SKM-1 (cell line): ENCODE results near the gene PEAK3.

Experiments
- DNase-seq: peaks from one replicate; lab custom pipeline; 2025; ENCODE audit not compliant: unreplicated experiment; lab: John Stamatoyannopoulos, UW

The PEAK3 gene

DNA sequence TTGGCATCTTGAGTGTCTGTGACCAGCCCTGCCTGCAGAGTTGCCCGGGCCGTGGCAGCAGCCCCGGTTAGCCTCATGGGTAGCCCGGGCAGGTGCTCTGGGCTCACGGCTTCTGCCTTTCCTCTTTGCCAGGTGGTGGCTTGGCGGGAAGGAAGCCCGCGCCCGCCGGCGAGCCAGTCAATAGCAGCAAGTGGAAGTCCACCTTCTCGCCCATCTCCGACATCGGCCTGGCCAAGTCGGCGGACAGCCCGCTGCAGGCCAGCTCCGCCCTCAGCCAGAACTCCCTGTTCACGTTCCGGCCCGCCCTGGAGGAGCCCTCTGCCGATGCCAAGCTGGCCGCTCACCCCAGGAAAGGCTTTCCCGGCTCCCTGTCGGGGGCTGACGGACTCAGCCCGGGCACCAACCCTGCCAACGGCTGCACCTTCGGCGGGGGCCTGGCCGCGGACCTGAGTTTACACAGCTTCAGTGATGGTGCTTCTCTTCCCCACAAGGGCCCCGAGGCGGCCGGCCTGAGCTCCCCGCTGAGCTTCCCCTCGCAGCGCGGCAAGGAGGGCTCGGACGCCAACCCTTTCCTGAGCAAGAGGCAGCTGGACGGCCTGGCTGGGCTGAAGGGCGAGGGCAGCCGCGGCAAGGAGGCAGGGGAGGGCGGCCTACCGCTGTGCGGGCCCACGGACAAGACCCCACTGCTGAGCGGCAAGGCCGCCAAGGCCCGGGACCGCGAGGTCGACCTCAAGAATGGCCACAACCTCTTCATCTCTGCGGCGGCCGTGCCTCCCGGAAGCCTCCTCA lies 55.7 kb downstream of the PEAK3 start:
- no peak for DNase-seq

- no peak for DNase-seq
These were observed 56.4 kb downstream of the PEAK3 start for GRCh38 chr19:2225415-2226050.

- no peak for DNase-seq
These were observed 57.1 kb downstream of the PEAK3 start for GRCh38 chr19:2224754-2225349.
